ENCODE measurements around the gene NRAP. TPM values are rescaled to one million over a fixed set of nuclear protein-coding genes. Genes with fewer than 3 reads are reported as not detected.

NRAP gene
- total RNA-seq, 3 donors from 2014 or later = not detected

DNA sequence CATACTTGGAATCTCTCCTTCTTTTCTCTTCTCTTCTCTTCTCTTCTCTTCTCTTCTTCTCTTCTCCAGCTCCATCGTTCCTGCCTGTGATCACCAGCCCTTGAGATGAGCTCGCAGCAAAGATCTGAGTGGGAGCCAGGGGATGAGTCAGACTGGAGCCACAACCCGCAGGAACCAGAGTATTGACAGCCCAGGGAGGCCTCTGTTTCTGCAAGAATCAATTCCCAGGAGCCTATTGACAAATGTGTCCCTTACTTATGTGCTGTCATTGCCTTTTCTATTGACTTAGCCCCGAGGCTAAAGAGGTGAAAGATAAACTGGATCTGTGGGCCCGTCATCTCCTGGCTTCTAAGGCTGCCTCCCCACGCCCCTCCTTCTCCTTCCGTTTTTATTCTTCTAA is 124.1 kb downstream of the NRAP start:
- Histone ChIP-seq H3K27me3 (no peaks in the 10 kb centered on the region), H3K27ac (peak overlapping the region in 1 of 2 donors; percentile 43), H3K36me3 (no peaks in the 10 kb centered on the region), H3K9me3 (no peaks in the 10 kb centered on the region), H3K4me3 (no peak overlapping the region), H3K4me1 (no peaks in the 10 kb centered on the region)
- intact Hi-C loops (cut with DNase I; ENCODE audit: low total_unique reads) = no loop called here
- TF ChIP-seq POLR2AphosphoS5 (IDR thresholded peaks at IDR 0.05) (no peak), POLR2A (IDR thresholded peaks at IDR 0.05) (no peak)
- TF ChIP-seq, protein P1, sequence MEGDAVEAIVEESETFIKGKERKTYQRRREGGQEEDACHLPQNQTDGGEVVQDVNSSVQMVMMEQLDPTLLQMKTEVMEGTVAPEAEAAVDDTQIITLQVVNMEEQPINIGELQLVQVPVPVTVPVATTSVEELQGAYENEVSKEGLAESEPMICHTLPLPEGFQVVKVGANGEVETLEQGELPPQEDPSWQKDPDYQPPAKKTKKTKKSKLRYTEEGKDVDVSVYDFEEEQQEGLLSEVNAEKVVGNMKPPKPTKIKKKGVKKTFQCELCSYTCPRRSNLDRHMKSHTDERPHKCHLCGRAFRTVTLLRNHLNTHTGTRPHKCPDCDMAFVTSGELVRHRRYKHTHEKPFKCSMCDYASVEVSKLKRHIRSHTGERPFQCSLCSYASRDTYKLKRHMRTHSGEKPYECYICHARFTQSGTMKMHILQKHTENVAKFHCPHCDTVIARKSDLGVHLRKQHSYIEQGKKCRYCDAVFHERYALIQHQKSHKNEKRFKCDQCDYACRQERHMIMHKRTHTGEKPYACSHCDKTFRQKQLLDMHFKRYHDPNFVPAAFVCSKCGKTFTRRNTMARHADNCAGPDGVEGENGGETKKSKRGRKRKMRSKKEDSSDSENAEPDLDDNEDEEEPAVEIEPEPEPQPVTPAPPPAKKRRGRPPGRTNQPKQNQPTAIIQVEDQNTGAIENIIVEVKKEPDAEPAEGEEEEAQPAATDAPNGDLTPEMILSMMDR (IDR thresholded peaks at IDR 0.05) = no peak
- no peak for DNase-seq (ENCODE audit: low spot score in 2 of 2)

Other genes with a start within 250 kb of the NRAP start
- under 1 TPM in 2 of 3 donors, not detected in 1; 0.29 to 0.66 TPM for gene HABP2, start 111.0 kb downstream of the NRAP start, total RNA-seq
- 10 to 100 TPM; 19.0 to 27.2 (median 24.3) TPM for gene CASP7, start 15.9 kb upstream of the NRAP start, total RNA-seq
- 10 to 100 TPM in 2 of 3 donors, not detected in 1; 23.6 to 30.0 TPM for gene PLEKHS1, start 87.6 kb upstream of the NRAP start, total RNA-seq
- gene DCLRE1A, start 190.0 kb upstream of the NRAP start, total RNA-seq = 1 to 10 TPM; 4.0 to 7.5 (median 4.3) TPM
- 10 to 100 TPM; 36.4 to 84.3 (median 56.0) TPM for gene NHLRC2, start 190.6 kb upstream of the NRAP start, total RNA-seq